Activated CD4-positive, alpha-beta T cell treated with anti-CD3 and anti-CD28 coated beads for 48 hours (primary cell): ENCODE results near the gene TMCC2.
"Not testable (repeated sequence)": the region's sequence is repeated elsewhere in the genome, so short reads cannot be mapped to it uniquely, and the experiment has no call there.

Experiments
- DNase-seq: peaks from one replicate; pipeline ENCODE4 v3.0.0-alpha.2; 2020

The TMCC2 gene

GRCh38 chr1:205284420-205285144, 56.8 kb downstream of the TMCC2 start:
- DNase-seq = peak; percentile 85

- peak; percentile 61 for DNase-seq
These were observed 57.8 kb downstream of the TMCC2 start for GRCh38 chr1:205285381-205286101.

DNA sequence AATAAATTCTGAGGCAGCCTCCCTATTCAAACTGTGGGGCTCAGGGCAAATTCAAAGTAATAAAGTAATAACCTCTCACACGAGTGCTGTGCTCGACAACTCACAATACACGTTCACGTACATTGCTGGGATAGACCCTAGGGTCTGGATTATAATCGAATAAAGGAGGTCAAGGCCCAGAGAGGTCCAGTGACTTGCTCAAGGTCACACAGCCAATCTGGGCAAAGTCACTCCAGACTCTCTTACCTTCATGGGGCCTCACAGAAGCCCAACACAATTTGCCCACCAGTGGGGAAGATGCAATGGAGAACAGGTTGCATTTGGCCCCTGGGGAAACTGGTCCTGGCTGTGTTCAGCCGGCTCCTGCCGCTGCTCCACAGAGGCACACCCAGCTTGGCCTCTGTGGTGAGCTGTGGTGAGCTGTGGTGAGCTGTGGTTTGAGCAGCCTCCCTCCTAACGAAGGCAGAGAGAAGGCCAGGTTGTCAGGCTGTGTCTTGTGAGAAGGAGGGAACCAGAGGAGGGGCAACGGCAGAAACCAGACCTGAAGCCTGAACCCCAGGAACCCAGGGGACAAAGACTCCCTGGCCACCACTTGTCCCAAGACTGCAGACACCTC, 58.7 kb downstream of the TMCC2 start:
- peak; percentile 80 for DNase-seq

DNA sequence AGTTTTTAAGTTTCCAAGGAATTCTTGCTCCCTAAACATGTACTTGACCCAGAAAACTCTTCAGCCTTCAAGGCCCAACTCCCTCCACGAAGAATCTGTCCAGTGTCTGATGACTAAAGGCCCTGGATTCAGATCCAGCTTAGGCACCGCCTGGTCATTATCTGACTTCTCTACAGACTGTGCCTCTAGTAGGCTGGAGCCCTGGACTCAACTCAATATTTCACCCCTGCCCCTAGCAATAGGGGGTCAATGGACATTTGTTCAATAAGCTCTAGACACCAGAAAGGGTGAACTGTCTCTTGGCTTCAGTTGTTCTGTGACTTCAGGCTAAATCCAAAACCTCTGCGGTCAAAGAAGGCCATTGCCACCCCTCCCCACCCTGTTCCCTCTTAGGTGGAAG, 59.3 kb downstream of the TMCC2 start:
- DNase-seq = no peak

DNA sequence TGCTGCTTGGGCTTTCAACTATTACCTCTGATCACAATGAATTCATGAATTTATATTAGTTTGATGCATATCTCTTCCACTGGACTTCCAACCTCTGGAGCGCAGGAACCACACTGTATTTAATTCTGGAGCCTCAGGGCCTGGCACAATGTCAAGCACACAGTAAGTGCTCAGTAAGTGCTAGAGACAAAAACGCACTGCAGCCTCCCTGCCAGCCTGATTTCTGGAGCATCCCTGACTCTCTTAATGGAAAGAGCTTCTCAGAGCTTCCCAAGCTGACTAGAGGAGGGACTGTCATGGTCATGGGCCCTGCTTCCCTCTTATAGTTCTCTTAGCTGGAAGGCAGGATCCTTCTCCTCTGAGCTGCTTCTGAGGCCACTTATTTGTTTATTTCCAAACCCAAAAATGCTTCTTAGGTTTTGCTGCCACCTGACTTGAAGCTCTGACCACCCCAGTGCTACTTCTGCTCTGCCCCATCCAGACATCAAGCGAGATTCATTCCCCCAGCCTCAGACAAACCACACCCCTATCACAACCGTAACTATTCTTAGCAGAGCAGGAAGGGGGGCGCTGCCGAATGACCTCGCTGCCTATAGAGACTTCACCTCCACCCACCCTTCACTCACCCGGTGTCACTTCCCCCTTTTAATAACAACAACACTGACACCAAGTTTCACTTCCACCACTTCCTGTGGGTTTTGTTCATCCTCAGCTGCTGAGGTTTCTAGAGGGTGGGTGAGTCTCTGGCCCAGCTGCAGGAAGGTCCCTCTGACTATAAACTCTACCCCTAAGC, 60.2 kb downstream of the TMCC2 start:
- peak; percentile 78 for DNase-seq

GRCh38 chr1:205291596-205291995, 63.9 kb downstream of the TMCC2 start:
- no peak for DNase-seq

GRCh38 chr1:205293350-205294074, 65.8 kb downstream of the TMCC2 start:
- DNase-seq = no peak

GRCh38 chr1:205294175-205294917, 66.6 kb downstream of the TMCC2 start:
- DNase-seq = no peak

DNA sequence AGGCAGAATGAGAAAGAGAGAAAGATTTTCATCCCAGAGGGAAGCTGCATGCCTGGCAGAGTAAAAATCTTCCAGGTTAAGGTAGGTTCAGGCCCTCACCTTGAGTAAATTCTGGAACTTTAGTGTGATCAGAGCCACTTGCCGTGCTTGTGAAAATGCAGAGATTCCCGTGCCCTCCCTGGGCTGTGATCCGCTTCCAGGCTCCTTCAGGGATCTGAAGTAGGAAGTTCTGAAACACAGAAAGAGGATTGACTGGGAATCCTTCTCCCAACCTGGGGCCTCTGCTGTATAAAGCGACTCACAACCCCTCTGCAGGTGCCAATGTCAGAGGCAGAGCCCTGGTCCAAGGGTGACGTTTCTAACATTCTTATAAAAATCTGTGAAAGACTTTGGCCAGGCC, 67.2 kb downstream of the TMCC2 start:
- DNase-seq = no peak

DNA sequence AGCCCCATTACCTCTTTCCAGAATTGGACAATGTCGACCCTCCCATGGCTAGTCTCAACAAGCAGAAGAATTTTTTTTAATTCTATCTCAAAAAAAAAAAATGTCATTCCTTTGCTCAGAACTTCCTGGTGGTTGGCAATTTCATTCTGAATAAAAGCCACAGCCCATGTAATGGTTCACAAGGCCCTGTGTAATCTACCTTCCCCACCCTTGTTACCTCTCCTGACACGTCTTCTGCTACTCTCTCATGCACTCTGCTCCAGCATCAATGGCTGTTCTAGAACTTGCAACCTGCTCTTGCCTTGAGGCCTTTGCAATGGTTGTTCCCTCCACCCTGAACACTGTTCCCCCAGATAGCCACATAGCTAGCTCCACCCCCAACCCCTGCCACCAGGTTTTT, 68.4 kb downstream of the TMCC2 start:
- no peak for DNase-seq

- not testable (repeated sequence) for DNase-seq
These were observed 69.9 kb downstream of the TMCC2 start for GRCh38 chr1:205297546-205298177.

DNA sequence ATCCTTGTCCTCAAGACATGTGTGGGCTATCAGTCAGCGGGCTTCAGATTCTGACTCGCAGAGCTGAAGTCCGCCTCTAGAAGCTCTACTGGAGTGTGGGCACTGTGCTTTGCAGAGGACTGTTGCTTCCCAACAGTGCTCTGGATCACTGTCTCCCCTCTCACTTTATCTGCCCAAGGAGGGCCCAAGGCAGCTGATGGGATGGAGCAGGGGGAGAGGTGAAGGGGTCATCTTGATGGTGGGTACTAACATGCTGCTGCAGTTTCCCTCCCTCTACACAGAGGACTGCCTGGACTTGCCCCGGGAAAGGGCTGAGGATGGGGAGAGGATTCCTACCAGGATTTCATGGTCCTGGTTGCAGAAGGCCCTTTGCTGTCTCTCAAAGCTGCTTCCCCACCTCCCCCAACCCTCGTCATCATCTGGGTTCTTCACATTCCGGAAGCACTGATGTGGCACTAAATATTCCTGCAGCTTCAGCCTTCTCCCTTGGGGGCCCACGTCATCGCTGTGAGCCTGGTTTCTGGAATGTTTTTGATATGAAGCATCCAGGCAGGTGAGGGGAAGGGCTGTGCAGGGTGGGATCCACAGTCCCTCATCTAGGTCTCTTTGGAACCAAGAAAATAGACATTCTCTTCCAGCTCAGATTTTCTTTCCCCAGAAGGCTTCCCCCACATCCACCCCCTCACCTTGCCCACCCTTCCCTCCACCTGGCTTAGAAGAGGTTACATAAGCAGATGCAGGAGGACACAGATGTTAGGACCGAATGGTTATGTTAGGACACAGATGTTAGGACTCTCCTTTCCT, 70.6 kb downstream of the TMCC2 start:
- DNase-seq = no peak

- DNase-seq = no peak
These were observed 72.4 kb downstream of the TMCC2 start for GRCh38 chr1:205300149-205300548.

DNA sequence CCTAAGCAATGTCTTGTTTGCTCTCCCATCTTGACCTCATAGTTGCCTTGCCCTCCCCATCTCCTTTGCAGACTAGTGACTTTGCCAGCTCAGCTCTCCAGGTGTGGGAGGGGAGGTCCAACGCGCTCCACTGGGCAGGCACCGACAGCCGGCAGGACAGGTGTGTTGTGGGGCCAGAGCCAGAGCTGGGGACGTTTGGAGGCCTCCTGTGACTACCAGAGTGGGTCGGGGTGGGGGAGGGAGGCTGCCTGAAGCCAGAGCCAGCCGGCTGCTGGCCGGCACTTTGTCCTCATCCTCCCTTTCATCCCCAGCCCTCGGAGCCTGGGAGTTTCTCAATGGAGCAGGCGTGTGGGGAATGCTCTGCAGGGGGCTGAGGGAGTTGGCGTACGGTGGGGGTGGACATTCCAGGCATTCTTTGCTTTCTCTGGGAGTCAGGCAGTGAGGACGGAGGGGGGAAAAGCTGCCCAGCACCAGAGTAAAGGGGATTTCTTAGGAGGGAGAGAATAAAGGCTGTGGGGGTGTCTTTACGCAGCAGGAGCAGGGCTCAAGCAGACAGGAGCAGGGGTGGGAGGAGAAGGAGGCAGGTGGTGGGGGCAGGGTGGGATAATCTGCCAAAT, 73.6 kb downstream of the TMCC2 start:
- no peak for DNase-seq

DNA sequence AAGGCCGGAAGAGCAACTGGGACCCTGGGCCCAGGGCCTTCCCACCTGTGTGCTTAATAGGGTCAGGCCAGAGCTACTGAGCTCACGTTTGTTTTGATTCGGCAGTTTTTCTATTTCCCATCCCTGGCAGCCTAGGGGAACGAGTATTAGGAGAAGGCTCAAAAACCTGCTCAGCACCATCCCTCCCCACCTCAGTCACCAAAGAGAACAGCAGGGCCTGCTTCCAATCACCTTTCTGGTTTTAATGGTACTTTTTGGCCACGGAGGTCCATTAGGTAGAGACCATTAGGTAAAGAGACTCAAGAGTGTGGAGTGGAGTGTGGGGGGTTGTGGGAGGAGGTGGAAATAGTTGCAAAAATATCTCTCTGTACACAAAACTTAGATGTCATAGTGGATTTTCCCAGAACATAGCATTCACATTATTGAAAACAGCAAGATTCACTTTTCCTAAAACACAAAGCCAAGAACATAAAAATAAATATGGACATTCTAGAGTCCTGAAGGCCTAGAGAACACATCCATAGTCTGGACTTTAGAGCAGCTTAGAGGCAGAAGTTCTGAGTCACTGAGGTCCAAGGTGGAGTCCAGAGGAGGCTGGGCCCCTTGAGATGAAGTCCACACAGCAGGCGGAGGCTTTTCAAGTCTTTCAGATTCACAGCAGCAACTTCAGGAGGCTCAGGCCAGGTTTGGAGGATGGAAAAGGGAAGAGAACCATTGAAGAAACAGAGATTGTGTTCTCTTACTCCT, 74.3 kb downstream of the TMCC2 start:
- no peak for DNase-seq

- DNase-seq = no peak
These were observed 75.6 kb downstream of the TMCC2 start for GRCh38 chr1:205303247-205303888.

GRCh38 chr1:205304046-205304694, 76.4 kb downstream of the TMCC2 start:
- DNase-seq = no peak

GRCh38 chr1:205304695-205305070, 76.9 kb downstream of the TMCC2 start:
- no peak for DNase-seq
